Neuronal stem cell (in vitro differentiated cells): ENCODE data around the gene HTR7.

Experiments used
- DNase-seq: peaks from one replicate; pipeline ENCODE4 v3.0.0-alpha.2; 2013; ENCODE audit warnings: low spot score
- H2AFZ ChIP-seq: one replicate; pipeline ENCODE4 v1.6.1; 2013; ENCODE audit warnings: mild to moderate bottlenecking, low read length, inconsistent platforms
- H2AK5ac ChIP-seq: 2 replicates; pipeline ENCODE4 v1.6.1; 2013; ENCODE audit warnings: low read depth, mild to moderate bottlenecking, inconsistent platforms, low read length, moderate library complexity, mixed read lengths
- H2BK120ac ChIP-seq: 2 replicates; pipeline ENCODE4 v1.6.1; 2013; ENCODE audit warnings: low read depth, mild to moderate bottlenecking, inconsistent platforms, low read length, moderate library complexity, mixed read lengths
- H2BK12ac ChIP-seq: one replicate; pipeline ENCODE4 v1.6.1; 2013; ENCODE audit warnings: low read length, inconsistent platforms
- H2BK15ac ChIP-seq: 2 replicates; pipeline ENCODE4 v1.6.1; 2013; ENCODE audit warnings: mild to moderate bottlenecking, low read length, inconsistent platforms, mixed read lengths
- H2BK5ac ChIP-seq: one replicate; pipeline ENCODE4 v1.6.1; 2013; ENCODE audit warnings: inconsistent platforms, mild to moderate bottlenecking, low read length, moderate library complexity
- H3K14ac ChIP-seq: one replicate; pipeline ENCODE4 v1.6.1; 2013; ENCODE audit warnings: low read length, inconsistent platforms
- H3K18ac ChIP-seq: 2 replicates; pipeline ENCODE4 v1.6.1; 2013; ENCODE audit warnings: low read length, inconsistent platforms
- H3K23ac ChIP-seq: 2 replicates; pipeline ENCODE4 v1.6.1; 2013; ENCODE audit warnings: low read depth, mild to moderate bottlenecking, mixed read lengths, low read length, inconsistent platforms; ENCODE audit not compliant: poor library complexity
- H3K27ac ChIP-seq: replicated peaks from 3 replicates; pipeline ENCODE4 v1.5.1; 2013; ENCODE audit warnings: low read length, inconsistent platforms
- H3K27me3 ChIP-seq, 3 experiments: 2 replicates each; pipeline ENCODE4 v1.6.1; 2013; ENCODE audit warnings: low read length in 3 of 3, mild to moderate bottlenecking in 2 of 3, inconsistent platforms in 1 of 3, low read depth in 1 of 3, mixed read lengths in 1 of 3, moderate library complexity in 1 of 3; ENCODE audit not compliant: control insufficient read depth in 3 of 3, insufficient read depth in 3 of 3
- H3K36me3 ChIP-seq, 2 donors: replicated peaks in 1 of 2; 2 replicates each; pipeline ENCODE4 v1.6.1; 2013; ENCODE audit warnings: low read length in 2 of 2; ENCODE audit not compliant: control insufficient read depth in 2 of 2, insufficient read depth in 2 of 2
- H3K4ac ChIP-seq: 2 replicates; pipeline ENCODE4 v1.6.1; 2013; ENCODE audit warnings: inconsistent platforms, mild to moderate bottlenecking, low read length, moderate library complexity
- H3K4me1 ChIP-seq, 2 donors: 1 replicate in 1 of 2; 2 replicates in 1 of 2; pipeline ENCODE4 v1.6.1; 2013; ENCODE audit warnings: low read length in 2 of 2, low read depth in 1 of 2; ENCODE audit not compliant: control insufficient read depth in 2 of 2, insufficient read depth in 1 of 2
- H3K4me2 ChIP-seq: one replicate; pipeline ENCODE4 v1.6.1; 2013; ENCODE audit warnings: mild to moderate bottlenecking, low read length, inconsistent platforms; ENCODE audit not compliant: insufficient read depth, poor library complexity, severe bottlenecking
- H3K4me3 ChIP-seq, 2 donors: 2 replicates each; pipeline ENCODE4 v1.5.1; 2013; ENCODE audit warnings: low read length in 2 of 2, mild to moderate bottlenecking in 2 of 2, inconsistent platforms in 1 of 2, moderate library complexity in 1 of 2
- H3K79me1 ChIP-seq: one replicate; pipeline ENCODE4 v1.6.1; 2013; ENCODE audit warnings: low read depth, mild to moderate bottlenecking, inconsistent platforms, low read length, moderate library complexity
- H3K9ac ChIP-seq: one replicate; pipeline ENCODE4 v1.6.1; 2013; ENCODE audit warnings: mild to moderate bottlenecking, low read depth, low read length, inconsistent platforms; ENCODE audit not compliant: poor library complexity
- H3K9me3 ChIP-seq, 2 donors: replicated peaks in 1 of 2; 2 replicates each; pipeline versions ENCODE3 to v1.6.1; 2013; ENCODE audit warnings: low read length in 2 of 2, mild to moderate bottlenecking in 2 of 2, inconsistent platforms in 1 of 2, low read depth in 1 of 2, mixed read lengths in 1 of 2, moderate library complexity in 1 of 2; ENCODE audit not compliant: control insufficient read depth in 2 of 2, insufficient read depth in 1 of 2
- H4K8ac ChIP-seq: one replicate; pipeline ENCODE4 v1.6.1; 2013; ENCODE audit warnings: low read depth, mild to moderate bottlenecking, inconsistent platforms, low read length, moderate library complexity
- H4K91ac ChIP-seq: one replicate; pipeline ENCODE4 v1.6.1; 2013; ENCODE audit warnings: low read length, low read depth, mild to moderate bottlenecking, inconsistent platforms; ENCODE audit not compliant: poor library complexity
- WGBS, 2 donors: extraction: QIAGEN DNeasy Blood & Tissue Kit; methylation state at CpG; one replicate each; pipeline ENCODE4 v1.1.7; 2013; ENCODE audit warnings: missing lambda C conversion rate in 2 of 2, mixed read lengths in 1 of 2; ENCODE audit not compliant: insufficient read length in 2 of 2, insufficient replicate concordance in 1 of 2; ENCODE audit errors: extremely low coverage in 2 of 2; 5-methylcytosine and 5-hydroxymethylcytosine counted together

Gene HTR7

GRCh38 chr10:90855126-90855525, 2.7 kb downstream of the HTR7 start:
- H3K9me3 ChIP-seq = peaks cover 0 to 5% of the 10 kb centered on the region in 2 donors
- no peak overlapping the region for H3K14ac ChIP-seq
- no peaks in the 10 kb centered on the region for H3K79me1 ChIP-seq
- no peaks in the 10 kb centered on the region for H3K36me3 ChIP-seq
- no peak overlapping the region for H3K18ac ChIP-seq
- H3K27me3 ChIP-seq = peaks cover 8 to 63% (median 22%) of the 10 kb centered on the region in 3 experiments
- no peak for DNase-seq
- H3K4me1 ChIP-seq = peaks cover 0 to 5% of the 10 kb centered on the region in 2 donors
- no peak overlapping the region for H3K27ac ChIP-seq
- WGBS, 2 donors = no CpG with 5 or more reads among the region's 3 CpGs
- H2BK12ac ChIP-seq = no peak overlapping the region
- H3K4ac ChIP-seq = no peak overlapping the region
- H4K91ac ChIP-seq = no peak overlapping the region
- no peak overlapping the region for H2AK5ac ChIP-seq
- no peak overlapping the region for H3K23ac ChIP-seq
- H3K4me2 ChIP-seq = no peak overlapping the region
- H2BK5ac ChIP-seq = no peak overlapping the region
- H2AFZ ChIP-seq = no peak overlapping the region
- no peak overlapping the region for H3K9ac ChIP-seq
- H3K4me3 ChIP-seq = no peak overlapping the region
- no peak overlapping the region for H4K8ac ChIP-seq
- no peak overlapping the region for H2BK15ac ChIP-seq
- no peak overlapping the region for H2BK120ac ChIP-seq

- no peak overlapping the region for H4K8ac ChIP-seq
- no peak overlapping the region for H2BK120ac ChIP-seq
- H2BK5ac ChIP-seq = no peak overlapping the region
- no peak overlapping the region for H3K14ac ChIP-seq
- H3K18ac ChIP-seq = no peak overlapping the region
- no peaks in the 10 kb centered on the region for H3K79me1 ChIP-seq
- no peak for DNase-seq
- no peak overlapping the region for H4K91ac ChIP-seq
- no peak overlapping the region for H3K9ac ChIP-seq
- H2BK12ac ChIP-seq = no peak overlapping the region
- no CpG with 5 or more reads among the region's 1 CpG for WGBS, 2 donors
- H3K36me3 ChIP-seq = no peaks in the 10 kb centered on the region
- H2BK15ac ChIP-seq = no peak overlapping the region
- no peak overlapping the region for H3K4me3 ChIP-seq
- no peaks in the 10 kb centered on the region for H3K4me1 ChIP-seq
- no peak overlapping the region for H2AK5ac ChIP-seq
- peaks cover 0 to 16% (median under 1%) of the 10 kb centered on the region in 3 experiments for H3K27me3 ChIP-seq
- no peak overlapping the region for H2AFZ ChIP-seq
- no peak overlapping the region for H3K27ac ChIP-seq
- H3K4me2 ChIP-seq = no peak overlapping the region
- no peak overlapping the region for H3K4ac ChIP-seq
- no peak overlapping the region for H3K23ac ChIP-seq
- peaks cover 5% of the 10 kb centered on the region in 2 donors for H3K9me3 ChIP-seq
These were observed 7.7 kb downstream of the HTR7 start for GRCh38 chr10:90849956-90850749.

GRCh38 chr10:90847436-90847835, 10.4 kb downstream of the HTR7 start:
- no peaks in the 10 kb centered on the region for H3K27me3 ChIP-seq
- no peak overlapping the region for H4K91ac ChIP-seq
- no peaks in the 10 kb centered on the region for H3K79me1 ChIP-seq
- no peak overlapping the region for H4K8ac ChIP-seq
- no peak overlapping the region for H2BK120ac ChIP-seq
- no CpG with 5 or more reads among the region's 1 CpG for WGBS, 2 donors
- H2BK5ac ChIP-seq = no peak overlapping the region
- no peak overlapping the region for H3K18ac ChIP-seq
- no peak overlapping the region for H3K9ac ChIP-seq
- H3K4me1 ChIP-seq = no peaks in the 10 kb centered on the region
- H3K9me3 ChIP-seq = peaks cover 5% of the 10 kb centered on the region in 2 donors
- no peak overlapping the region for H2AFZ ChIP-seq
- H2AK5ac ChIP-seq = no peak overlapping the region
- H2BK12ac ChIP-seq = no peak overlapping the region
- H3K4me3 ChIP-seq = no peak overlapping the region
- no peak overlapping the region for H3K27ac ChIP-seq
- H3K23ac ChIP-seq = no peak overlapping the region
- H3K14ac ChIP-seq = no peak overlapping the region
- DNase-seq = no peak
- H3K4ac ChIP-seq = no peak overlapping the region
- no peaks in the 10 kb centered on the region for H3K36me3 ChIP-seq
- no peak overlapping the region for H2BK15ac ChIP-seq
- no peak overlapping the region for H3K4me2 ChIP-seq

- Histone ChIP-seq H3K23ac (no peak overlapping the region), H3K18ac (no peak overlapping the region), H3K14ac (no peak overlapping the region), H3K27ac (no peak overlapping the region), H2AFZ (no peak overlapping the region), H3K27me3 (no peaks in the 10 kb centered on the region), H3K36me3 (no peaks in the 10 kb centered on the region), H2BK120ac (no peak overlapping the region), H2BK5ac (no peak overlapping the region), H3K4me1 (no peaks in the 10 kb centered on the region), H2BK15ac (no peak overlapping the region), H3K79me1 (no peaks in the 10 kb centered on the region), H3K9me3 (peaks cover 5% of the 10 kb centered on the region in 2 donors), H3K4ac (no peak overlapping the region), H2BK12ac (no peak overlapping the region), H4K91ac (no peak overlapping the region), H3K4me3 (no peak overlapping the region), H3K4me2 (no peak overlapping the region), H4K8ac (no peak overlapping the region), H3K9ac (no peak overlapping the region), H2AK5ac (no peak overlapping the region)
- no CpG with 5 or more reads among the region's 1 CpG for whole genome bisulfite sequencing, 2 donors
- DNase-seq = no peak
These were observed 11.1 kb downstream of the HTR7 start for GRCh38 chr10:90846746-90847145.
